ENCODE measurements around the gene AKR1D1.
"Not testable (repeated sequence)": the region's sequence is repeated elsewhere in the genome, so short reads cannot be mapped to it uniquely, and the experiment has no call there.

The AKR1D1 gene, protein sequence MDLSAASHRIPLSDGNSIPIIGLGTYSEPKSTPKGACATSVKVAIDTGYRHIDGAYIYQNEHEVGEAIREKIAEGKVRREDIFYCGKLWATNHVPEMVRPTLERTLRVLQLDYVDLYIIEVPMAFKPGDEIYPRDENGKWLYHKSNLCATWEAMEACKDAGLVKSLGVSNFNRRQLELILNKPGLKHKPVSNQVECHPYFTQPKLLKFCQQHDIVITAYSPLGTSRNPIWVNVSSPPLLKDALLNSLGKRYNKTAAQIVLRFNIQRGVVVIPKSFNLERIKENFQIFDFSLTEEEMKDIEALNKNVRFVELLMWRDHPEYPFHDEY

DNA sequence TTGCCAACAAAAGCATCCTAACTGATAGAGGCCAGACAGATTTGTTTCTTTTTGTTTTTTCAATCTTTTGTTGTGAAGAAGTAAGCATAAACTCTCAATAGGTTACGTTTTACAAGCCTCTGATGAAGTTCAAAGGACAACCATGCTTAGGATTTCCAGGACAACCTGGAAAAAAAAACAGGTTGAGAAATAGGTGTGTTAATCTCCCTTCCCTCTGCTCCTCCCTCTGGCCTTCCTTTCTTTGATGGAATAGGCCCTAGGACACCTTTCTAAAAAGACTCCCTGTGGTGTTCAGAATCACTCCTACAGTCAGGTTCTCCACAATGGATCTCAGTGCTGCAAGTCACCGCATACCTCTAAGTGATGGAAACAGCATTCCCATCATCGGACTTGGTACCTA is at the start of gene AKR1D1:
Gene AKR1D1 (plus strand): TSS at position 264 of the 400 bp plus-strand sequence. CDS start 60 bp downstream, at position 324.
- DNase-seq (ENCODE audit: low read depth in 1 of 2, low spot score in 1 of 2) = no peak

DNA sequence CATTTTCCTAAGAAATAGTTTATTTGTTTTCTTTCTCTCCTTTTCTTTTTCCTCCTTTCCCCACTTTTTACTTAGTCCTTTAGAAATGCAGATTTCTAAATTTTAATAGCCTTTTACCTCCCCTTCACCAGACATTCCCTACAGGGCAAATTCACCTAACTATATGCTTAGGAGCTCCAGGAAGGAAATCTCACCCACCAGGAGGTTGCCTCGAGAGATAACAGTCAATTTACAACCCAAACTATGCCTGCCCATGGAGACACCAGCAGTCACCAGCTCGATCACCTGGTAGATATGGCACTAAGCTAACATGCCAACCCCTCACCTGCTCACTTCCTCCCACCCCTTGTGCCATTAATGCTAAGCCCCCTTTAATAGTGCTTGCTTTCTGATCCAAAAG is 49.2 kb upstream of the AKR1D1 start:
- DNase-seq (ENCODE audit: low read depth in 1 of 2, low spot score in 1 of 2) = no peak

DNA sequence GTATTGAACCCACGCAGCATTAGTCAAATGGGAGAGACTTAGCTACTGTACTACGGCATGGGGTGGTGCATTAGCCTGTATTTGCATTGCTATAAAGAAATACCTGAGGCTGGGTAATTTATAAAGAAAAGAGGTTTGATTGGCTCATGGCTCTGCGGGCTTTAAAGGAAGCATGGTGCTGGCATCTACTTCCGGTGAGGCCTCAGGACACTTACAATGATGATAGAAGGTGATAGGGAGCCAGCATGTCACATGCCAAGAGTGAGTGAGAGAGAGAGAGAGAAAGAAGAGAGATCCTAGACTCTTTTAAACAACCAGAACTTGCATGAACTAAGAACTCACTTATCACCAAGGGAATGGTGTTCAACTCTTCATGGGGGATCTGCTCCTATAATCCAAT is 47.1 kb upstream of the AKR1D1 start:
- DNase-seq (ENCODE audit: low read depth in 1 of 2, low spot score in 1 of 2) = no peak

DNA sequence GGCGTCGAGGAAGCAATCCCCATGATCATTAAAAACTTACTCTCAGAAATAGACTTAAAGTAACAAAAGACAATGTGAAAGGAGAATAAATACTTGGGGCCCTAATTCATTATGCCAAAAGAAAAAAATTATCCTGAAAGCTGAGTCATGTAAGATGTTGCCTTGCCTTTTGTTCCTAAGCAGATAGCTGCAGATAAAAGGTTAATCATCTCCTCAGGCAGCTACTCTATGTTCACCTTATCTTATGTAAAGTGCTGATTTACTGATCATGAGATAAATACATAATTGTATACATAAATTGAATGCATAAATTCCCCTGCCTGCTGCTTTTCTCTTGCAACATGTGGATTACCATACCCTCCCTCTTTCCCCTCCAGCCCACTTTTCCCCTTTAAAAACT is 46.3 kb upstream of the AKR1D1 start:
- no peak for DNase-seq (ENCODE audit: low read depth in 1 of 2, low spot score in 1 of 2)

DNA sequence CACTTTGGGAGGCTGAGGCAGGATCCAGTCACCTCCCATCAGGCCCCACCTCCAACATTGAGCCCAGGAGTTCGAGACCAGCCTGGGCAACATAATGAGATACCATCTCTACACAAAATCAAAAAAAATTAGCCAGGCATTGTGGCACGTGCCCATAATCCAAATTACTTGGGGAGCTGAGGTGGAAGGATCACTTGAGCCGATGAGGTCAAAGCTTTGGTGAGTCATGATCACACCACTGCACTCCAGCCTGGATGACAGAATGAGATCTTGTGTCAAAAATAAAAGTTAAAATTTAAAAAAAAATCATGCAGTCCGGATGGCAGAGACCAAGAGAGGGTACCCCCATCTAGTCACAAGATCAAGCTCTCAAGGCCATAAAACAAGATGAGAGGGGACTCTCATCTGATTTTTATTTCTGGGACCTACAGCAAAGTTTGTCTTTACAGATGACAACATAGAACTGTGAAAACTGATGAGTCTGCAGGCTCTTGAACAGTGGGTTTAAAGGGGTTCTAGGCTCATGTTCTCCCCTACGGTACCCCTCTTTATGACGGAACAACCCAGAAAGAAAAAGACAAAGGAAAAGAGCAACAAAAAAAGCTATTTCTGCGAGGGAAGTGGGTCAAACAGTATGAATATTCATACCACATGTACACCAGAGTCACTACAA is 45.4 kb upstream of the AKR1D1 start:
- no peak for DNase-seq (ENCODE audit: low read depth in 1 of 2, low spot score in 1 of 2)

DNA sequence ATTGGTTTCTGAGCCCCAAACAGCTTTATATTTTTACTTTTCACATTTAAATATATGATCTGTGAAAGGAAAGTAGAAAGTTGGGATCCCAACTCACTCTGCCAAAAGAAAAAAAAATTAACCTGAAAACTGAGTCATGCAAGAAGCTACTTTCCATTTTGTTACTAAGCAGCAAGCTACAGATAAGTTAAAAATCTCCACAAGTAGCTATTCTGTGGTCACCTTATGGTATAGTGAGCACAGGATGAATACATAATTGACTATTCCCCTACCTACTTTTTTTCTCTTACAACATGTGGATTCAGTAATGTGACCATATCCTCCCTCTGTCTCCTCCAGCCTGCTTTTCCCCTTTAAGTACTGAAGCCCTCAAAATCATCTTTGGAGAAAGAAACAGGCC is 44.1 kb upstream of the AKR1D1 start:
- DNase-seq (ENCODE audit: low read depth in 1 of 2, low spot score in 1 of 2) = no peak

DNA sequence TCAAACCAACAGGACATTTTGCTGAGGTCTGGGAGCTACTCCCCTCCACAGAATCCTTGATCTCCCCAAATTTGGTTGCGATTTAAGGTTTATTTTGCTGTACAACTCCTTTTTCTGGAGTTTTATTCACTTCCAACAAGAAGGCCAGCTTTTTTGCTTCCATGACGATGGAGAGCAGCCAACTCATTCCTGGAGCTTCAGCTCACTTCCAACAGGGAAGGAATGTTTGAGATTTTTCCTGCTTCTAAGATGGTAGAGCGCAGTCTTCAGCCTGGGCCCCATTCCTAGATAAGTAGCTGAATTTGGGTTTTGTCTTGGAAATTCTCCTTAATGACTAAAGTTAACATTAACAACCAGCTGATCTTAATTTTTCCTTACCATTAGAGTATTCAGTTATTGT is 43.5 kb upstream of the AKR1D1 start:
- no peak for DNase-seq (ENCODE audit: low read depth in 1 of 2, low spot score in 1 of 2)

DNA sequence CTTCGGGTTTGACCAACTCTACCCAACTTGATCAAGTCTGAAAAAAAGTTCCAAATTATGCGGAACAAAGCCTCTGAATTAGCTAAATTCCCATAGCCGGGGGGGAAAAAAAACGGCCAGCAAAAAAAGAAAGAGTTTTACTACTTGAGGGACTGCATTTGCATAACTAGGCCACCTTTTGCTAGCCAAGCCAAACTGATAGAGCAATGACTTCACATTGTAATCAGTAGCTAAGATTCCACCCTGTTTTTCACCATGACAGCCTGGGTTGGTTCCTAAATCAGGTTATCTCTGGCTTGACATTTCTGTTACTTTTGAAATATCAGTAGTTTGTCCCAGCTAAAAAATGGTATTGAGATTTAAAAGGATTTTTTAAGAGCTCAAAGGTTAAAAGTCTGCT is 43.0 kb upstream of the AKR1D1 start:
- no peak for DNase-seq (ENCODE audit: low read depth in 1 of 2, low spot score in 1 of 2)

DNA sequence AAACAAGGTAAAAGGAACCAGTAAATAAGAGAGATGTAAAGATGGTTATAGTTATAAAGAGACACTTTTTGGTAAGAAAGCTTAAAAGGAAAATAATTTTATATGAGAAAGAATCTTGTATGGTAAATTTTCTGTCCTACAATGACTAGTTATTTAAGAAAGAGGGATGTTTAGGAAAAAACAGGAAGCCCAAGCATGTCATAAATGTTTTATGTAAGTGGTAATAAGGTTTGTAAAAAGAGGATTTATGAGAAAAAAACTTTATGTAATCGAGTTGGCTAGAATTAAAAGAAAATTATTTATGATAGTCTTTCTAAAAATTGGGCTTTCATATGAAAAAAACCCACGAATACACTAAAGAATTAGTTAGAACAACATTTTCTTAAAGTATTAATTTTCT is 40.1 kb upstream of the AKR1D1 start:
- no peak for DNase-seq (ENCODE audit: low read depth in 1 of 2, low spot score in 1 of 2)

DNA sequence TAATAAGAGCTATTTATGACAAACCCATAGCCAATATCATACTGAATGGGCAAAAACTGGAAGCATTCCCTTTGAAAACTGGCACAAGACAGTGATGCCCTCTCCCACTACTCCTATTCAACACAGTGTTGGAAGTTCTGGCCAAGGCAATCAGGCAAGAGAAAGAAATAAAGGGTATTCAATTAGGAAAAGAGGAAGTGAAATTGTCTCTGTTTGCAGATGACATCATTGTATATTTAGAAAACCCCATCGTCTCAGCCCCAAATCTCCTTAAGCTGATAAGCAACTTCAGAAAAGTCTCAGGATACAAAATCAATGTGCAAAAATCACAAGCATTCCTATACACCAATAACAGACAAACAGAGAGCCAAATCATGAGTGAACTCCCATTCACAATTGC is 36.2 kb upstream of the AKR1D1 start:
- not testable (repeated sequence) for DNase-seq (ENCODE audit: low read depth in 1 of 2, low spot score in 1 of 2)

DNA sequence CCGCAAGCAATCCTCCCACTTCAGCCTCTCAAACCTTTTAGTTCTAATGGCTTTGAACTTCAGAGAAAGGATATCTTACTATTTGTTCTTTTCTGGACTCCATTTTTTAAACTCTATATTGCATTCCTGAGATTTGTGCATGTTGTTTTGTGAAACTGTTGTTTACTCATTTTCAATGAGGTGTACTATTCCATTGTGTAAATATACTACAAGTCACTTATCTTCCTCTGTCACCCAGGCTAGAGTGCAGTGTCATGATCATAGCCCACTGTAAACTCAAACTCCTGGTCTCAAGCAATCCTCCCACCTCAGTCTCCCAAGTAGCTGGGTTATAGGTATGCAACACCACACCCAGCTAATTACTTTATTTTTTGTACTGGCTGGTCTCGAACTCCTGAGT is 31.4 kb upstream of the AKR1D1 start:
- DNase-seq (ENCODE audit: low read depth in 1 of 2, low spot score in 1 of 2) = no peak

DNA sequence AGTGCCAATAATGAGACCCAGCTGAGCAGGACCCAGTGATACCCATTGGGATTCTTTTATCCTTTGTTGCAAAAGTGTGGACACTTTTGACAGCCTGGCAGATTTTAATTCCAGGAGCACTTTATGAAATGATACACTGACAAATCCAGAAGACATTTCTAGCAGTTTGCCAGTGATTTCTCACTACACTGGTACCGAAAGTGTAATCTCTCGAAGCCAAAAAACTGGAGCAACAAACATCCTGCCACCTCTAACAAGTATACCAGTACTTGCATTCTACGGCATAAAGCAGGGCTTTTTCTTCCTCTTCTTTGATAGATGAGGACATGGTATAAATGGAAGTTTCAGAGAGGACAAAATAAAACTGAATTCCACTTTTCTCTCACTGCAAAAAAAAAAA is 28.4 kb upstream of the AKR1D1 start:
- no peak for DNase-seq (ENCODE audit: low read depth in 1 of 2, low spot score in 1 of 2)

DNA sequence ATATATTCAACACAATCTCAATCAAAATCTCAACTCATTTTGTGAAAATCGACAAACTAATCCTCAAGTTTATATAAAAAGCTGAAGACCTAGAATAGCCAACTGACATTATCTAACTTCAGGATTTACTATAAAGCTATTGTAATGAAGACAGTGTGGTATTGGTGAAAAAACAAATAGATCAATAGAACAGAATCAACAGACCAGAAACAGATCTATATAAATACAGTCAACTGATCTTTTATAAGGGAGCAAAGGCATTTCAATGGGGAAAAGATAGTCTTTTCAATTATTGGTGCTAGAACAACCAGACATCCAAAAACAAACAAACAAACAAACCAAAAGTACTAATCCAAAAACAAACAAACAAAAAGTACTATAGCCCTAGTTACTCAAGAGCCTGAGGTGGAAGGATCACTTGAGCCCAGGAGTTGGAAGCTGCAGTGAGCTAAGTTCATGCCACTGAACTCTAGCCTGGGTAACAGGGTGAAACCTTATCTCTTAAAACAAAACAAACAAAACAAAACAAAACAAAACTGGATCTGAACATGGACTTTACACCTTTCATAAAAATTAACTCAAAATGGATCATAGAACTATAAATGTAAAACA is 26.6 kb upstream of the AKR1D1 start:
- no peak for DNase-seq (ENCODE audit: low read depth in 1 of 2, low spot score in 1 of 2)

DNA sequence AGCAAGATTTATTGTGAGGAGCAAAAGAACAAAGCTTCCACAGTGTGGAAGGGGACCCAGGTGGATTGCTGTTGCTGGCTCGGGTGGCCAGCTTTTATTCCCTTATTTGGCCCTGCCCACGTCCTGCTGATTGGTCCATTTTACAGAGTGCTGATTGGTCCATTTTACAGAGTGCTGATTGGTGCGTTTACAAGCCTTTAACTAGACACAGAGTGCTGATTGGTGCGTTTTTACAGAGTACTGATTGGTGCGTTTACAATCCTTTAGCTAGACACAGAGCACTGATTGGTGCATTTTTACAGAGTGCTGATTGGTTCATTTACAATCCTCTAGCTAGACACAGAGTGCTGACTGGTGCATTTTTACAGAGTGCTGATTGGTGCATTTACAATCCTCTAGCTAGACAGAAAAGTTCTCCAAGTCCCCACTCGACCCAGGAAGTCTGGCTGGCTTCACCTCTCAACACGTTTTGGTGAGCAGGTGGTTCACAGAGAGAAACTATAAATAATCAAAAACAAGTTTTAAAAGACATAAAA is 24.5 kb upstream of the AKR1D1 start:
- not testable (repeated sequence) for DNase-seq (ENCODE audit: low read depth in 1 of 2, low spot score in 1 of 2)

DNA sequence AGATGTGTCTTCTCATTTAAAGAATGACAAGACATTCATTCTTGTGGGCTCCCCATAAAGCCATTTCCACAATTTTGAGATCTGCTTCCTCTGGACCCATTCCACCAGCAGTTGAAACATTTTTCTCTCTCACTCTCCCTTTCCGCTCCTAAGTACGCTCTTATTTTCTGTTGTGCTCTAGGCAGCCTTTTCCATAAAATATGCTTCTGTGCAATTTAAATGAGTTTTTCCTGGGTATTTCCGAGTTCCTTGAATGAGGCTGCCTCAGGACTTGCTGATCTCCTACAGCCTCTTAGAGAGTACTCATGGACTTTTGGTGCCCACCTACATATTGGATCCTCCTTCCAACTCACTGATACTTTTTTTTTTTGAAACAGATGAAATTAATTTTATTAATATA is 23.6 kb upstream of the AKR1D1 start:
- DNase-seq (ENCODE audit: low read depth in 1 of 2, low spot score in 1 of 2) = no peak

DNA sequence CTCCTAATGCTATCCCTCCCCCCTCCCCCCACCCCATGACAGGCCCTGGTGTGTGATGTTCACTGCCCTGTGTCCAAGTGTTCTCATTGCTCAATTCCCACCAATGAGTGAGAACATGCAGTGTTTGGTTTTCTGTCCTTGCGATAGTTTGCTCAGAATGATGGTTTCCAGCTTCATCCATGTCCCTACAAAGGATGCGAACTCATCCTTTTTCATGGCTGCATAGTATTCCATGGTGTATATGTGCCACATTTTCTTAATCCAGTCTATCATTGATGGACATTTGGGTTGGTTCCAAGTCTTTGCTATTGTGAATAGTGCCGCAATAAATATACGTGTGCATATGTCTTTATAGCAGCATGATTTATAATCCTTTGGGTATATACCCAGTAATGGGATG is 20.6 kb upstream of the AKR1D1 start:
- DNase-seq (ENCODE audit: low read depth in 1 of 2, low spot score in 1 of 2) = not testable (repeated sequence)

DNA sequence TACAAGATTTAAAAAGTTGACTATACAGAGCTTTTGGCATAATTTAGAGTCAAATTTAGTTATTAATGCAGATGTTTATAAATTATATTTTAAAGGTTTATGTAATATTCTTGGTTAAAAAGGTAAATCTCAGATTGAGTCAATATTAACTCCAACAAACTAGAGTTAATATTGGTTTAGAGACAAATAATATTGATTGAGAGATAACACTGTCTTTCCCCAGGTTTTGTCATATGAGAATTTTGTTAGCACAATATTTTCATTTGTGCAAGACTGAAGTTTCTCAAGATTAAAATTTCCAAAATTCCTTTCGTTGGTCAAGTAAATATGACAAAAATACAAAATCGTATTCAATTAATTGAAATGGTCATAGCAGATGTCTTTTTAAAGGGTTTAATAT is 12.9 kb upstream of the AKR1D1 start:
- no peak for DNase-seq (ENCODE audit: low read depth in 1 of 2, low spot score in 1 of 2)

DNA sequence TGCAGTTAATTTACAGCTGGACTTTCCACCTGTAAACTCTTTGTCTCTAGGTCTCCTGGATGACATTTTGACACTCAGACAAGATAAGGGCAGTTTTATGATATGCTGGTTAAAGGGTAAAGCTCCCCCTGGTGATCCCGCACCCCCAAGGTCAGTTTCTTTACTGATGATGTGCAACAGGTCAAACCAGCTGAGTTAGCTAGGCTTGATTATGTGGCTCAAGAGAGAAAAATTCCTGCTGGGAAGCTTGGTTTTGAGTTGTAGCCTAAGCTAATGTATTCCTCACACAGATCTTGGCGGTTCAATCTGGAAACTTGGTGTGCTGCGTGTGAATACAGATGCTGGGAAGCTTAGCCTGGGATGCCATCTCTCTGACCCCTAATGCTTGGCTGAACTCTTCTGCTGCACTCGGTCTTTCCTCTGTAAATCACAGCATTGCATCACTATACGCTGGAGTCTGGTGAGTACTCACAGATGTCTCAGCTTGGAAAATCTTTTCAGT is 11.4 kb upstream of the AKR1D1 start:
- no peak for DNase-seq (ENCODE audit: low read depth in 1 of 2, low spot score in 1 of 2)

DNA sequence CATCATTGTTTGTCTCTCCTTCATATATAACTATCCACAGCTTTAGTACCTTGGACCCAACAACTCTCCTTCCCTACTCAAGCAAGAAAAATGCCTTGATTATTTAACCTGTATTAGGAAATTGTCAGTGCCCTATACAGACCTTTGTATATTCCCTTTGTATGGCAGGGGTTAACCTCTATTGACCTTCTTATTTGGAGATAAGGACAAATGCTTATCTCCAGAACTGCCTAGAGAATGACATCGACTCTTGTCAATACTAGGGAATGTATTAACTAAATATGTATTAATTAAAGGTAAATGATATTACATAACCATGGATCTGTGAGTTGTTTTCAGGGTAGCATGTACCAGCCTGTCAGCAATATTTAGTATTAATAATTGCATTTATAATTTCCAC is 10.4 kb upstream of the AKR1D1 start:
- no peak for DNase-seq (ENCODE audit: low read depth in 1 of 2, low spot score in 1 of 2)

DNA sequence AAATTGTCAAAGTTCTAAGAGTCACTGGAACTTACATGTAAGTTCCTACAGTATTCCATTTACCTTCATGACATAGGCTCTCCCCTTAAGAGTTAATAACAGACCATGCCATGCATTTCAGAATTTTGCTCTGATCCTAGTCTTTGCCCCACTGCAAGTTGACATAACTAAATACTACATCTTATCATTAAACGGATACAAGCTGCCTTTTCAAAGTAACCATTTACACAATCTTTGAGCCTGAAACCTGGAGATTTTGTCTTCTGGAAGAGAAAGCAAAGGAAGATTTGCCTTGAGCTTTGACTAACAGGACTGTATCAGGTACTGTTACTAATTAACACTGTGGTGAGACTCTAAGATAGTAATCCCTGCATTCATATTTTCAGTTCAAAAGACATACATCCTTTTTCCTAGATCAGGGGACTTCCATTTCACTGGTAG is 9.3 kb upstream of the AKR1D1 start:
- no peak for DNase-seq (ENCODE audit: low read depth in 1 of 2, low spot score in 1 of 2)

DNA sequence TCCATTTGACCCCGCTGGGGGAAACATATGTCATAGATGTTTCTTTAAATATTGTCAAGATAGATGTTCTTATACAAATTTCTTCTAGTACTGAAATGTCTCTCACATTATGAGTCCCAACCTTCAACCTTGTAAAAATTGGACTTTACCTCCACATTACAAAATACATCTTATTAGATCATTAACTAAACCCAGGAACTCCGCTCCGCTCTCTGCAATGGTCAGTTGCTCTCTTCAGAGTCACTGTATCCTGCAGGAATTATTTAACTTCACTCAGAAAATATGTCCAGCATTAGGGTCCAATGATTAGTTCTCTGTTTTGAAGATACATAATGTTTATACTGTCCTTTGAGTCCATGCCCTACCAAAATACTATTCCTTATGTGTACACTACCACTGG is 8.5 kb upstream of the AKR1D1 start:
- DNase-seq (ENCODE audit: low read depth in 1 of 2, low spot score in 1 of 2) = no peak

DNA sequence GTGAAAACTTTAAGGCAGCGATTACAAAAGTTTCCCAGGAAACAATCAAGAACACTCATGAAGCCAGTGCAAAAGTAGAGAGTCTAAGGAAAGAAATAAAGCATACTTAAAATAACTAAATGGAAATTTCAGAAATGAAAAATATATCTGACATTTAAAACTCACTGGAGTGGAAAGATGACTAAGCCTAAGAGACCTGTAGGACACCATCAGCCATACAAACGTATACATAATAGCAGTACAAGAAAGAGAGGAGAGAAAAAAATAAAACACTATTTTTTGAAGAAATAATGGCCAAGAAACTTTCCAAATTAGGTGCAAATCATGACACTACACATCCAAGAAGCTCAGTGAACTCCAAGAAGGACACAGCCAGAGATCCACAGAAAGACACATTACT is 5.4 kb upstream of the AKR1D1 start:
- no peak for DNase-seq (ENCODE audit: low read depth in 1 of 2, low spot score in 1 of 2)

Data from activated CD4-positive, alpha-beta T cell treated with anti-CD3 and anti-CD28 coated beads, Interleukin-2, amount 50 U/mL, for 24 hours (primary cell).